Fibroblast of pulmonary artery (primary cell): ENCODE measurements around the gene CACNG1.
"Not testable (repeated sequence)": the region's sequence is repeated elsewhere in the genome, so short reads cannot be mapped to it uniquely, and the experiment has no call there.

Experiments
- DNase-seq: peaks from one replicate; pipeline ENCODE4 v3.0.0-alpha.2; 2010; ENCODE audit warnings: low read depth
- H3K4me3 ChIP-seq: replicated peaks from 2 replicates; pipeline ENCODE4 v1.5.1; 2011; ENCODE audit warnings: low read depth, mild to moderate bottlenecking, control low read depth, low read length, moderate library complexity
- CTCF ChIP-seq: IDR thresholded peaks from 2 replicates; pipeline ENCODE4 v1.5.1; 2011; ENCODE audit warnings: mild to moderate bottlenecking, control low read depth, low read length, inconsistent platforms; ENCODE audit errors: missing control alignments

The CACNG1 gene

GRCh38 chr17:67085406-67085805, 41.1 kb downstream of the CACNG1 start:
- H3K4me3 ChIP-seq = no peak overlapping the region
- DNase-seq = no peak
- no peak for TF ChIP-seq CTCF

DNA sequence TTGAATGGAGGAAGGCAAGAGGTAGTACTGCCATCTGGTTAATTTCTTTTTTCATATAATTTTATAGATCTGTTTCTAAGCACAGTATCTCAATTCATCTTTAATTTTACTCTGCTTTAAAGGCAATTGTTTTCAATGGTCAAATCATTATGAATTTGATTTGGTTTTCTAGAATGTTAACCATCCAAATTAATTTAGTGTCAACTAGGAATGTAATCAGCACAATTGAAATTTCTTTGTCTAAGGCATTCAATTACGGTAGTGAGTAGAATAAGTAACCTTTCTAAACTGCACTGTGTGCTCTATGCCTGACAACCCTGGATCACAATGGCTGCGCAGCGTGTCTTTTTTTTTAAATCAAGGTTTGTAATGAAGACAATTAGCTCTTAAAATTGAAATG, 44.3 kb downstream of the CACNG1 start:
- TF ChIP-seq CTCF = no peak
- H3K4me3 ChIP-seq = no peak overlapping the region
- no peak for DNase-seq

GRCh38 chr17:67090341-67090740, 46.0 kb downstream of the CACNG1 start:
- no peak for DNase-seq
- no peak for TF ChIP-seq CTCF
- no peak overlapping the region for H3K4me3 ChIP-seq

GRCh38 chr17:67092291-67092690, 47.9 kb downstream of the CACNG1 start:
- TF ChIP-seq CTCF = no peak
- H3K4me3 ChIP-seq = no peak overlapping the region
- DNase-seq = no peak

DNA sequence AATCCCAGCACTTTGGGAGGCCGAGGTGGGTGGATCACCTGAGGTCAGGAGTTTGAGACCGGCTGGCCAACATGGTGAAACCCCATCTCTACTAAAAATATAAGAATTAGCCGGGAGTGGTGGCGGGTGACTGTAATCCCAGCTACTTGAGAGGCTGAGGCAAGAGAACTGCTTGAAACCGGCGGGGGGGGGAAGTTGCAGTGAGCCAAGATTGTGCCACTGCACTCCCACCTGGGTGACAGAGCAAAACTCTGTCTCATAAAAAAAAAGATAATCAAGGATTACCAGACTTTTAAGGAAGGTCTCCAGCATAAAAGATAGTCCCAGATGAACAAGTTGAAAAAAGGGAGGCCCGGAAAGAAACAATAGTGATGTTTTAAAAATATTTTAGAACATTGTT, 48.4 kb downstream of the CACNG1 start:
- DNase-seq, H3K4me3 ChIP-seq: not testable (repeated sequence)

DNA sequence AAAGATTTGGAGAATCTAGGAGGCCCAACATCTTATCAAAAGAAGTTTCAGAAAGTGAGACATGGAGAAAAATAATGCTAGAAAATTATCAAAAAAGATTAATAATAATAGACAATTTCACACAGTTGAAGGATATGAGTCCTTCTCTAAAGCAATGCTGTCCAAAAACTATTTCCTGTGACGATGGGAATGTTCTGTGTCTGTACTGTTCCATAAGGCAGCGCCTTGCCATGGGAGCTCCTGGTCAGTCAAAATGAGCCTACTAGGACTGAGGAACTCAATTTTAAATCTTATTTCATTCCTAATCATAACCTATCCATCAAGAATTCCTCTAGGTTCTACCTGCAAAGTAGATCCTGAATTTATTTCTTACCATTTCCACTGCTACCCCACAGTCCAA, 49.0 kb downstream of the CACNG1 start:
- TF ChIP-seq CTCF = no peak
- no peak overlapping the region for H3K4me3 ChIP-seq
- peak; percentile 42 for DNase-seq

DNA sequence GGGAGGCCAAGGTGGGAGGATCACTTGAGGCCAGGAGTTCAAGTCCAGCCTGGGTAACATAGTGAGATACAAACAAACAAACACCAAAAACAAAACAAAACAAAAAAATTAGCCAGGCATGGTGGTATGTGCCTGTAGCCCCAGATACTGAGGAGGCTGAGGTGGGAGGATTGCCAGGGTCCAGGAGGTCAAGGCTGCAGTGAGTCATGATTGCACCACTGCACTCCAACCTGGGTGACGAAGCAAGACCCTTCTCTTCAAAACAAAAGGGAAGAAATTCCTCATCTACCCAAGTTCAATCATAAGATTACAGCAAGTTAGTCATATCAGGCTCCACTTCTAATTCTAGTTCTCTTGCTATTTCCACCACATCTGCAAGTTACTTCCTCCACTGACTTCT, 50.9 kb downstream of the CACNG1 start:
- peak; percentile 88 for DNase-seq
- not testable (repeated sequence) for H3K4me3 ChIP-seq

DNA sequence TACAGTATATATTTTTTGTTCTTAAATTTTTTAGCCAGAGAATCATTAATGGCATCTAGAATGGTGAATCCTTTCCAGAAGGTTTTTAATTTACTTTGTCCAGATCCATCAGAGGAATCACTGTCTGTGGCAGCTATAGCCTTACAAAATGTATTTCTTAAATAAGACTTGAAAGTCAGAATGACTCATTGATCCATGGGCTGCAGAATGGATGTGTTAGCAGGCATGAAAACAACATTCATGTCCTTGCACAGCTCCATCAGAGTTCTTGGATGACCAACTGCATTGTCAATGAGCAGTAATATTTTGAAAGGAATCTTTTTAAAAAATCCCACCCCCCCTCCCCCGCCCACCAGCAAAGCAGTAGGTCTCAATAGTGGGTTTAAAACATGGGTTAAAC, 51.4 kb downstream of the CACNG1 start:
- H3K4me3 ChIP-seq = no peak overlapping the region
- TF ChIP-seq CTCF = no peak
- DNase-seq = peak; percentile 57
